ENCODE data around the gene AUP1. TPM values are rescaled to one million over a fixed set of nuclear protein-coding genes. Genes with fewer than 3 reads are reported as not detected.

The AUP1 gene
- polyA plus RNA-seq, 2 of the 4 experiments (the other 2 are of a cell fraction), result 129 to 164 TPM

DNA sequence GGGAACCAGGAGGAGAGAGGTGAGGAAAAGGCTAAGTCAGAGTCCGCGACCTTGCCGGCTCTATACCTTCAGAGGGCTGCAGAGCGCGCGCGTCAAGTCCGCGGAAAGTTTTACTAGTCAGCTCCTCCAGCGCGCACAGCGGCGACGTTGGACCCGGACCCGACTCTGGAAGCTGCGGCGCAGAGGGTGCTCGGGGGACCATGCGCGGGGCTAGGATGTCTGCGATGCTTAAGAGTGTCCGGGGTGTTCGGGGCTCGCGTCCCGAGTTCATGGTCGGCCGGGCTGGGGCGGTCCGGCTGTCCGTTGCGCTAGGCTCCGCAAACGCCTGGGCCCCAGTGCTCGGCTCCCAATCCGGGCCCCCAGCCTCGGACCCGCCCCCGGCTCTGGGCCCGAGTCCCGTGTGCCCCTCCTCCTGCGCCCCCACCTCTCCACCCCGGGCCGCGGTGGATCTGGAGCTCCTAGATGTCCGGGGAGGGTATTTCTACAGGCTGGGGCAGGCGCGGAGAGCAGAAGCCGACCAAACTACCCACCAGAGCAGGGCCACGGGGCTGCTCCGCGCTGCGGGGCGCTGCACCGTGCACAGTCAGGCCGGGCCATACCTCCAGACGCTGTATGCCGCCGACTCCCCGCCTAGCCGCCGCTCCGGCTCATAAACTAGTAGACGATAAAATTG is 30.1 kb downstream of the AUP1 start, which contains the start of gene LBX2:
LBX2 (minus strand) TSS at position 337 of the 673 bp plus-strand sequence; CDS start at position 271, 66 bp downstream.
- ChIA-PET POLR2A (no interaction called here), CTCF (interaction anchor here (1.2 to 15.5 kb wide), 4 partner anchors 12 to 88 kb away, joined by 4 to 184 read pairs (median 10); partner anchors contain the start of genes CCDC142, MRPL53 and TTC31)
- TF ChIP-seq MAZ (IDR thresholded peaks at IDR 0.05; ENCODE audit: borderline replicate concordance, low read depth, low read length) (no peak), RAD21 (conservative IDR thresholded peaks at IDR 0.05 in 1 of 2, IDR thresholded peaks at IDR 0.05 in 1 of 2) (no peak), ZSCAN20 (CRISPR knock-in tag; IDR thresholded peaks at IDR 0.05) (no peak), NPAS2 (CRISPR knock-in tag; IDR thresholded peaks at IDR 0.05; ENCODE audit: borderline replicate concordance) (no peak)
- TF ChIP-seq, protein P1, sequence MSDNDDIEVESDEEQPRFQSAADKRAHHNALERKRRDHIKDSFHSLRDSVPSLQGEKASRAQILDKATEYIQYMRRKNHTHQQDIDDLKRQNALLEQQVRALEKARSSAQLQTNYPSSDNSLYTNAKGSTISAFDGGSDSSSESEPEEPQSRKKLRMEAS (IDR thresholded peaks at IDR 0.05), result 0 out of 2 replicates have a peak, but pooled peaks have one; percentile 4
- 75% methylated on average over 56 of the region's 65 CpGs for WGBS (ENCODE audit: missing lambda C conversion rate)
- Histone ChIP-seq H3K27ac (no peak within 1 kb of the TSS), H3K4me3 (no peak within 1 kb of the TSS), H3K9me3 (no peaks in the 10 kb centered on the region), H3K4me2 (no peak within 1 kb of the TSS), H3K4me1 (peaks cover 13% of the 10 kb centered on the region)
- no peak for ATAC-seq
- no peak for FAIRE-seq
- no peak for DNase-seq (ENCODE audit: low read depth in 1 of 2, low spot score in 1 of 2)

- FAIRE-seq (no peak), DNase-seq (ENCODE audit: low read depth in 1 of 2, low spot score in 1 of 2) (peak in 1 of 2 experiments; percentile 32), ATAC-seq (peak in 1 of 2 experiments; percentile 6; a peak in 3 of 6 replicates)
- H3K9me3 ChIP-seq, result no peaks in the 10 kb centered on the region
- TF ChIP-seq, protein P1 (IDR thresholded peaks at IDR 0.05), result 0 out of 2 replicates have a peak, but pooled peaks have one; percentile 7
- TF ChIP-seq TP53 (CRISPR knock-in tag; IDR thresholded peaks at IDR 0.05) (no peak), ESRRA (IDR thresholded peaks at IDR 0.05; ENCODE audit: borderline replicate concordance, low read length) (no peak)
- no peak overlapping the region for H3K4me3 ChIP-seq
- CTCF ChIA-PET, result interaction anchor here (0.9 to 15.5 kb wide), 2 partner anchors 8 to 12 kb away, joined by 4 to 184 read pairs; partner anchors contain the start of genes CCDC142, PCGF1 and TTC31
- peaks cover 10% of the 10 kb centered on the region for H3K4me1 ChIP-seq
- H3K27ac ChIP-seq, result no peak overlapping the region
- no peak overlapping the region for H3K4me2 ChIP-seq
- POLR2A ChIA-PET, result no interaction called here
- 71% methylated on average over 41 of the region's 41 CpGs for WGBS (ENCODE audit: missing lambda C conversion rate)
These were observed 30.8 kb downstream of the AUP1 start for GRCh38 chr2:74498500-74499266.

DNA sequence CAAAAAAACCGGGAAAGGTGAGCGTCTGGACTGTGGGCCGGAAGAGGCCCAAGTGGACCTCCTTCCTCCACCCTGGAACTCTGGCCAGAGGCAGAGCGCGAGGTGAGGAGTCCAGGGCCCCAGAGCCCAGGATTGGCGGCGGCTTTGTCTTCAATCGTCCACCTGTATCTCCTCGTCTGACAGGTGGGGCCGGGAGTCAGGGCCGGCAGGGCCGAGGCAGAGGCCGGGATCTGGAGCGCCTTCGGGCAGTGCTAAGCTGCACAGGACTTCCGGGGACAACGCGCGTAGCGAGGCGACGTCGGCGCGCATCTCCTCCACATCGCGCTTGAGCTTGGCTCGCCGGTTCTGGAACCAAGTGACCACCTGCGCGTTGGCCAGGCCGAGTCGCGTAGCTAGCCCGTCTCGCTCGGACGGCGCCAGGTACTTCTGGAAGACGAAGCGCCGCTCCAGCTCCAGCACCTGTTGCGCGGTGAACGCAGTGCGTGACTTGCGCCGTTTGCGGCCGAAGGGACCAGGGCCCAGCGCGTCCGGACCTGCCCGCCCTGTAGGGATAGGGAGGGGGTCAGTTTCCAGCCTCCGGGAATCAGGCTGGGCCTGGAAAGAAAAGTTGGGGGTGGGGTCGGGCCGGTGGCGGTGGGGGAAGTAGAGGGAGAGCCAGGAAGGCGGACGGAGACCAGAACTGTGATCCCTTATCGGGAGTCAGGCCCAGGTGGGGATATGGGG is 31.6 kb downstream of the AUP1 start:
- TF ChIP-seq CHD2 (IDR thresholded peaks at IDR 0.05; ENCODE audit: low read length, partially characterized antibody) (no peak), TFCP2L1 (CRISPR knock-in tag; IDR thresholded peaks at IDR 0.05) (no peak), JUN (IDR thresholded peaks at IDR 0.05) (peak in 1 of 2 experiments; percentile 35; a peak in 1 of 5 replicates)
- TF ChIP-seq, protein P2, sequence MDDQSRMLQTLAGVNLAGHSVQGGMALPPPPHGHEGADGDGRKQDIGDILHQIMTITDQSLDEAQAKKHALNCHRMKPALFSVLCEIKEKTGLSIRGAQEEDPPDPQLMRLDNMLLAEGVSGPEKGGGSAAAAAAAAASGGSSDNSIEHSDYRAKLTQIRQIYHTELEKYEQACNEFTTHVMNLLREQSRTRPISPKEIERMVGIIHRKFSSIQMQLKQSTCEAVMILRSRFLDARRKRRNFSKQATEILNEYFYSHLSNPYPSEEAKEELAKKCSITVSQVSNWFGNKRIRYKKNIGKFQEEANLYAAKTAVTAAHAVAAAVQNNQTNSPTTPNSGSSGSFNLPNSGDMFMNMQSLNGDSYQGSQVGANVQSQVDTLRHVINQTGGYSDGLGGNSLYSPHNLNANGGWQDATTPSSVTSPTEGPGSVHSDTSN (IDR thresholded peaks at IDR 0.05), result 0 out of 2 replicates have a peak, but pooled peaks have one; percentile 16
- DNase-seq (ENCODE audit: low read depth in 1 of 2, low spot score in 1 of 2), result no peak
- Histone ChIP-seq H3K27ac (no peak overlapping the region), H3K4me3 (no peak overlapping the region), H3K4me1 (peaks cover 5% of the 10 kb centered on the region; the same call in 2 of the 3 replicates), H3K4me2 (no peak overlapping the region), H3K9me3 (no peaks in the 10 kb centered on the region)
- 93% methylated on average over 47 of the region's 61 CpGs for WGBS (ENCODE audit: missing lambda C conversion rate)
- CTCF ChIA-PET, result interaction anchor here (0.9 to 15.5 kb wide), 3 partner anchors 9 to 89 kb away, joined by 4 to 184 read pairs (median 29); partner anchors contain the start of genes CCDC142, PCGF1 and TTC31
- FAIRE-seq, result no peak
- POLR2A ChIA-PET, result no interaction called here
- ATAC-seq, result no peak

Measured in A549 (cell line).